ENCODE measurements around the gene RNF133.
A peak's percentile ranks its signal among the peaks of the same experiment; 100 is the strongest.
"Not testable (repeated sequence)": the region's sequence is repeated elsewhere in the genome, so short reads cannot be mapped to it uniquely, and the experiment has no call there.

The RNF133 gene

GRCh38 chr7:122689346-122690109 is 9.4 kb downstream of the RNF133 start:
- no peak for DNase-seq

DNA sequence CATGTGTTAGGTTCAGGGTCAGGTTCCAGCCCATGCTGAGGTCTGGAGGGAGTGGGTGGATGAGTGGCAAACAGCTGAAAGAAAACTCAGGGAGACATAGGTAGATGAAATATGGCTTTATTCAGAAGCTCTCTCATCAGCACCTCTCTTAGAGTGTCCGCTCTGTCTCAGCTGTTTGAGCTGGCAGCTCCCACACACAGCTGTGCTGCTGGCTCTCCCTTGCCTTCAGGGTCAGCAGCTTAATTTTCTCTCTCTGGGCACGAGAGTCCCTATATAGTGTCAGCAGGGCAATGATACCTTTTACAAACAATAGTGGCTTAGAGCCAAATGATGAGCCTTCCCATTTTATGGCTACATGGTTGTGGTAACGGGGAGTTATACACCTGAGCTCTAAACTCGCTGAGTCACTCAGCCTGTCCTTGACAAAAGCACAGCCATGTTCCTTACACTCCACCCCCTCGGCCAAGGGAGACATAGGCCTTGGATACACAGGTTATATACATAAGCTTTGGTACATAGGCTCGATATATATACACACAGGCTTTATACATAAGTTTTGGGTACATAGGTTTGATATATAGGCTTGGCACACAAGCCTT is 10.4 kb downstream of the RNF133 start:
- DNase-seq: no peak

- DNase-seq: no peak
Observed at GRCh38 chr7:122686360-122686878, 12.5 kb downstream of the RNF133 start.

- no peak for DNase-seq
Observed at GRCh38 chr7:122684504-122684903, 14.4 kb downstream of the RNF133 start.

- no peak for DNase-seq
Observed at GRCh38 chr7:122682815-122683550, 15.9 kb downstream of the RNF133 start.

- DNase-seq: not testable (repeated sequence)
Observed at GRCh38 chr7:122681186-122681585, 17.7 kb downstream of the RNF133 start.

DNA sequence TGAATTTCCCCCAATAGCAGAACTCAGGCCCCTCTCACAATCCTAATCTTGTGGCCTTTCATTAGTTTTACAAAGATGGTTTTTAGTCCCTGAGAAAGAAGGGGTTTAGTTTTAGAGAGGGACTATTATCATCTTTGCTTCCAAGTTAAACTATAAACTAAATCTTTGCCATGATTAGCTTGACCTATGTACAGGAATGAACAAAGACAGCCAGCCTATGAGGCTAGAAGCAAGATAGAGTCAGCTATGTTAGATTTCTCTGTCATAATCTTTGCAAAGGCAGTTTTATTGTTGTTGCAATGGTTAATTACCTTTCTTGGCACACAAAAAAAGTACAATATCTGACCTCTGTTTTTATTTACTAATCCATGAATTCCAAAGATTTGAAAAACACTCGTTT is 19.1 kb downstream of the RNF133 start:
- DNase-seq: no peak

DNA sequence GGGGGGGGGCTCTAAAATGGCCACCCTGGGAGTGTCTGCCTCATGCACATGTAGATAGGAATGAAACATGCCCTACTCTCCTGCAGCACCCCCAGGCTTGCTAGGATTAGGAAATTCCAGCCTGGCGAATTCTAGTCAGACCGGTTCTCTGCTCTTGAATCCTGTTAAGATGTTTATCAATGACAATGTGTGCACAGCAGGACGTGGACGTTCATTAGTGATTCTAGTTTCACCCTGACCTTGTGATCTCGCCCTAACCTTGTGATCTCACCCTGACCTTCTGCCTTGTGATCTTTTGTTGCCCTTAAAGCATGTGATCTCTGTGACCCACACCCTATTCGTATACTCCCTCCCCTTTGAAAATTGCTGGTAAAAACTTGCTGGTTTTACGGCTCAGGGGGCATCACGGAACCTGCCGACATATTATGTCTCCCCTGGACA is 19.6 kb downstream of the RNF133 start:
- DNase-seq: peak; percentile 52

GRCh38 chr7:122677149-122677548 is 21.8 kb downstream of the RNF133 start:
- no peak for DNase-seq

GRCh38 chr7:122676466-122676865 is 22.5 kb downstream of the RNF133 start:
- peak; percentile 85 for DNase-seq

- DNase-seq: no peak
Observed at GRCh38 chr7:122675621-122676020, 23.3 kb downstream of the RNF133 start.

DNA sequence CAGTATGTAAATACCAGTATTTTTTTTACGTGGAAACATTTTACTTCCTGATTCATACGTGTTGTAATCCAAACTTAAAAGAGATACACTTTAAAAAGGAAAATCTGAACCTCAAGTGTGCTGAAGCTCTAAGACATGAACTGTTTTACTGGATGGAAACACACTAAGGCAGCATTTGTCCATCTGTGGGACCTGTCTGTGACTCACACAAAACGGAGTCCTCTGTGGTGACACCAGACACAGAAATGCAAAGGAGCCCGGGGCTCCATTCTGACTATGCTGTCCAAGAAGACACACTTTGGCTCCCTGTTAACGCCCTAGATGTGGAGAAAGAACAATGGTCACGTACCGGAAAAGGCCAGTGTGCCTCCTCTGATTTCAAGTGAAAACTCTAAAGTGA is 23.9 kb downstream of the RNF133 start:
- DNase-seq: no peak

DNA sequence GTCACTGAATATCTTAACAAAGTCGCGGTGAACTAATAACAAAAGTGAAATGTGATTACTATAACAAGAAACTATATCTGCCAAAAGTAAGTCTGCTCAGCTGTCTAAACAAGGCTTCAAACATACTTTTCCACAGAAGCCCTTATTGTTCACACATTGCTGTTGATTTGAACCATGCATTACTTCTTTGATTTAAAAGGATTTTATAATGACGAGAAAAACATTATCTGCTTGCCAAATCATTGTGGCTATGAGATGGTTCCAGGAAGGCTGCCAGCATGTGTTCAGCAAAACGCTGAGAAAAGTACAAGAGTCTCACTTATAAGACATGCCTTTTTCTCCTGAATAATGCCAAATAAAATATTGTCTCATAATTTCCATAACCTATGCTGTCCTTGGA is 24.4 kb downstream of the RNF133 start:
- DNase-seq: peak; percentile 86

DNA sequence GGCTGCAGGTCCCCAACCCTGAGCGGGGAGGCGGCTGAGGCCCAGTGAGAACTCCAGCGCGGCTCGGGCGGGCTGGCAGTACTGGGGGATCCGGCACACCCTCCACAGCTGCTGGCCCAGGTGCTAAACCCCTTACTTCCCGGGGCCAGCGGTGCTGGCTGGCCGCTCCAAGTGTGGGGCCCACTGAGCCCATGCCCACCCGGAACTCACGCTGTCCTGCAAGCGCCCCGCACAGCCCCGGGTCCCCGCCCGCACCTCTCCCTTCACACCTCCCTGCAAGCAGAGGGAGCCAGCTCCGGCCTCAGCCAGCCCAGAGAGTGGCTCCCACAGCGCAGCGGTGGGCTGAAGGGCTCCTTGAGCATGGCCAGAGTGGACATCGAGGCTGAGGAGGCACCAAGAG is 25.0 kb downstream of the RNF133 start:
- no peak for DNase-seq

- DNase-seq: no peak
Observed at GRCh38 chr7:122672536-122672935, 26.4 kb downstream of the RNF133 start.

DNA sequence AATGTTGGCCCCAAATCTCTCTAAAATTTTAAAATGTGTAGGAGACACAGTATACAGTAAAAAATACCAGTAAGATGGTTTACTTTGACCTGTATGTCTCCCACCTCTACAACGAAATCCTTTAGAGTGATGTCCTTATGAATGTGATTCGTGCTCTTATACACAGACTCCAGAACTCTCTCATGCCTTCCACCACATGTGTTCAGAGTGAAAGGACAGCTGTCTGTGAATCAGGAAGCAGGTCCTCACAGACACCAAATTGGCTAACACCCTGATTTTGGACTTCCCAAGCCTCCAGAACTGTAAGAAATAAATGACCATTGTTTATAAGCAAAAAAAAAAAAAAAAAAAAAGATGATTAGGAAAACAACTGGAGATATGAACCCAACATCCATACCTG is 35.2 kb downstream of the RNF133 start:
- DNase-seq: no peak

DNA sequence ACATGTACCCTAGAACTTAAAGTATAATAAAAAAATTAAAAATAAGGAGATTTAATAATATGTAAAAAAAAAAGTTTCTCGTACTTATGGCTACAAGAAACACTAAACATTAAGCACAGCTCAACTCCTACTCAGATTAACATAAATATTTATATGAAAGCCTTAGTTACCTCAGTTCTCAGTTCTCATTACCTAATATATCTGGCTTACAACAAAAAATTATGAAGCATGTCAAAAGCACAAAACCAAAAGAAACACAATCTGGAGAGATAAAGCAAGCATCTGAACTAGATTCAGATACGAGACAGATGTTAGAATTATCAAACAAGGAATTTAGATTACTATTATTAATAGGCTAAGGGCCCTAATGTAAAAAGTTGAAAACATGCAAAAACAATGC is 40.1 kb downstream of the RNF133 start:
- DNase-seq: no peak

DNA sequence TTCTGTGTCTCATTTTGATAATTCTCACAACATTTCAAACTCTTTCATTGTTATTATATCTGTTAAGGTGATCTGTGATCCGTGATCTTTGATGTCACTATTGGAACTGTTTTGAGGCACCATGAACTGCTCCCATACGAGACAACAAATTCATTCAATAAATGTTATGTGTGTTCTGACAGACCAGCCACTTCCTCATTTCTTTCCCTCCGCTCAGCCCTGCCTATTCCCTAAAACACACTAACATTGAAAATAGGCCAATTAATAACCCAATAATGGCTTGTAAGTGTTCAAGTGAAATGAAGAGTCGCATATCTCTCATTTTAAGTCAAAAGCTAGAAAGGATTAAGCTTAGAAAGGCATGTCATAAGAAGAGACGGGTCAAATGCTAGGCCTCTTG is 45.2 kb downstream of the RNF133 start:
- DNase-seq: no peak

DNA sequence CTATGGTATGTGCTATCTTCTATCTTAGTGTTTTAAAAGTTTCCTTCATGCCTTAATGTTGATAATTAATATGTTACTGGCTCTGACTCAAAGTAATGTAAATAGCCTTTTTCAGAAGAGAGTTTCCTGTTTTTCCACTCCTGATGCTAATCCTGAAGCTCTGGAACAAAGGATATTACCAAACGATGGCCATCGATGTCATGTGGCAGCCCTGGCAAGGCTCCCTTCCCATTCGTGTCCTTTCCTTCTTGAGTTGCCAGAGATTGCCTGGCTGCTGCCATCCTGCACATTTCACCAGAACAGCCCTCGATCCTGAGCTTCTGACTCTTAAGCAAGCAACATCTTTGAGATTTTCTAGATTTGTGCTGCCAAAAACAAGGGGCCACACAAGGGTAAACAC is 46.0 kb downstream of the RNF133 start:
- peak; percentile 90 for DNase-seq

- DNase-seq: no peak
Observed at GRCh38 chr7:122651451-122651850, 47.5 kb downstream of the RNF133 start.
